ENCODE measurements around the gene SHCBP1.

SHCBP1 gene

DNA sequence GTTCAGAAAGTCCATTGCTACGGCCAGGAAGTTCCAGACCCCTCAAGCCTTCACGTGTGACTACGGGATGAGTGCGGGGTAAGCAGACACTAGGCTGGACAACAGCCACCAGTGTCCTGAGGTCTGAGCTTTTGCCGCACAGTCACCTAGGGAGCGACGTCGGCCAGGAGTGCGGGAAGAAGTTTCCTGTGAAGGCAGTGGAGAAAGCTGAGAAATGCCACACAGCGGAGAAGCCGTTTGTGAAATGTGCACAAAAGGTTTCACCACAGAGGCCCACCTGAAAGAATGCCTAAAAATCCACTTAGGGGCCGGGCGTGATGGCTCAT lies 47.4 kb downstream of the SHCBP1 start:
- no peaks in the 10 kb centered on the region for H3K79me2 ChIP-seq (ENCODE audit: low read length)
- H3K27ac ChIP-seq (ENCODE audit: low read length), result no peak overlapping the region
- no peak overlapping the region for H2AFZ ChIP-seq (ENCODE audit: low read depth, low read length)

DNA sequence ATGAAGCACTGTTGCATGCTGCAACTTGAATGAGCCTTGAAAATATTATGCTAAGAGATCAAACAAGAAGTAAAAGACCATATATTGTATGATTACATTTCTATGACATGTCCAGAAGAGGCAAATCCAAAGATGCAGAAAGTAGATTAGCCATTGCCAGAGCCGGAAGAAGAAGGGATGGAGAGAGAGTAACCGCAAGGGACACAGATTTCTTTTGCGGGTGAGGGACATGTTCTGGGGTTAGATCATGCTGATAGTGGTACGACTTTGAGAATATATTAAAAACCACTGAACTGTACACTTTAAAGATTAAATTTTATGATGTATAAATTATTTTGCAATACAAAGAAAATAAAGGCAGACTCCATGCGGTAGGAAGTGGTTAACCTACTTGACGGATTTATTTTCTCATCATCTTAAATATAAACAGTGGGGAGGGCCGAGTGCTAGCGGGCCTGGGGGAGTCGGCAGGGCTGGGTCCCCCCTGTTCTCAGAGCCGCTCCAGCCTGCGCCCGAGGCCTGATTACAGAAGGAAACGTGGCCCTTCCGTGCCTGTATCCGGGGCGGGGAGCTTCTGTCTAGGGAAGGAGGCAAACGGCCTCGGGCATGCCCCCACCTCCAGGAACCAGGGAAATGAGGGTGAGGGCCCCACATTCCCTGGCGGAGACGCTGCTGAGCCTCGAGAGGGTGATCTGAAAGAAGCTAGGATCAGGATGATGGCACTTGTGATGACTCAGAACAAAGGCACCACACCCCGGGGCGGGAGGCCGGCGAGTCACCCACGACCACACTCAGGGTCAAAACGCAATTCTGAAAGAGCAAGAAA lies 48.0 kb downstream of the SHCBP1 start:
- Histone ChIP-seq H4K20me1 (ENCODE audit: insufficient read depth, low read length) (no peaks in the 10 kb centered on the region), H3K4me3 (ENCODE audit: low read length) (no peak overlapping the region), H3K9me3 (ENCODE audit: insufficient read depth, low read length) (no peaks in the 10 kb centered on the region), H3K36me3 (replicated peaks; ENCODE audit: low read depth, low read length) (peaks cover 10% of the 10 kb centered on the region), H3K4me2 (ENCODE audit: low read length) (no peak overlapping the region), H3K9ac (ENCODE audit: low read length) (no peak overlapping the region), H2AFZ (ENCODE audit: low read depth, low read length) (no peak overlapping the region), H3K27me3 (ENCODE audit: low read depth, low read length) (no peaks in the 10 kb centered on the region), H3K79me2 (ENCODE audit: low read length) (no peaks in the 10 kb centered on the region), H3K4me1 (ENCODE audit: low read length) (no peaks in the 10 kb centered on the region), H3K27ac (ENCODE audit: low read length) (no peak overlapping the region)
- TF ChIP-seq, protein P1, sequence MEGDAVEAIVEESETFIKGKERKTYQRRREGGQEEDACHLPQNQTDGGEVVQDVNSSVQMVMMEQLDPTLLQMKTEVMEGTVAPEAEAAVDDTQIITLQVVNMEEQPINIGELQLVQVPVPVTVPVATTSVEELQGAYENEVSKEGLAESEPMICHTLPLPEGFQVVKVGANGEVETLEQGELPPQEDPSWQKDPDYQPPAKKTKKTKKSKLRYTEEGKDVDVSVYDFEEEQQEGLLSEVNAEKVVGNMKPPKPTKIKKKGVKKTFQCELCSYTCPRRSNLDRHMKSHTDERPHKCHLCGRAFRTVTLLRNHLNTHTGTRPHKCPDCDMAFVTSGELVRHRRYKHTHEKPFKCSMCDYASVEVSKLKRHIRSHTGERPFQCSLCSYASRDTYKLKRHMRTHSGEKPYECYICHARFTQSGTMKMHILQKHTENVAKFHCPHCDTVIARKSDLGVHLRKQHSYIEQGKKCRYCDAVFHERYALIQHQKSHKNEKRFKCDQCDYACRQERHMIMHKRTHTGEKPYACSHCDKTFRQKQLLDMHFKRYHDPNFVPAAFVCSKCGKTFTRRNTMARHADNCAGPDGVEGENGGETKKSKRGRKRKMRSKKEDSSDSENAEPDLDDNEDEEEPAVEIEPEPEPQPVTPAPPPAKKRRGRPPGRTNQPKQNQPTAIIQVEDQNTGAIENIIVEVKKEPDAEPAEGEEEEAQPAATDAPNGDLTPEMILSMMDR (IDR thresholded peaks at IDR 0.05; ENCODE audit: low read depth, low read length), result no peak
- no peak for TF ChIP-seq EZH2phosphoT487 (IDR thresholded peaks at IDR 0.05; ENCODE audit: low read depth)

More for the DNA sequence above, 47.4 kb downstream of the SHCBP1 start:
- Histone ChIP-seq H3K36me3 (replicated peaks; ENCODE audit: low read depth, low read length) (peaks cover 12% of the 10 kb centered on the region), H3K27me3 (ENCODE audit: low read depth, low read length) (no peaks in the 10 kb centered on the region), H3K9ac (ENCODE audit: low read length) (no peak overlapping the region), H3K4me2 (ENCODE audit: low read length) (no peak overlapping the region), H3K9me3 (ENCODE audit: insufficient read depth, low read length) (no peaks in the 10 kb centered on the region), H3K4me3 (ENCODE audit: low read length) (no peak overlapping the region), H3K4me1 (ENCODE audit: low read length) (no peaks in the 10 kb centered on the region), H4K20me1 (ENCODE audit: insufficient read depth, low read length) (no peaks in the 10 kb centered on the region)
- no peak for TF ChIP-seq EZH2phosphoT487 (IDR thresholded peaks at IDR 0.05; ENCODE audit: low read depth)
- TF ChIP-seq, protein P1 (IDR thresholded peaks at IDR 0.05; ENCODE audit: low read depth, low read length), result no peak

DNA sequence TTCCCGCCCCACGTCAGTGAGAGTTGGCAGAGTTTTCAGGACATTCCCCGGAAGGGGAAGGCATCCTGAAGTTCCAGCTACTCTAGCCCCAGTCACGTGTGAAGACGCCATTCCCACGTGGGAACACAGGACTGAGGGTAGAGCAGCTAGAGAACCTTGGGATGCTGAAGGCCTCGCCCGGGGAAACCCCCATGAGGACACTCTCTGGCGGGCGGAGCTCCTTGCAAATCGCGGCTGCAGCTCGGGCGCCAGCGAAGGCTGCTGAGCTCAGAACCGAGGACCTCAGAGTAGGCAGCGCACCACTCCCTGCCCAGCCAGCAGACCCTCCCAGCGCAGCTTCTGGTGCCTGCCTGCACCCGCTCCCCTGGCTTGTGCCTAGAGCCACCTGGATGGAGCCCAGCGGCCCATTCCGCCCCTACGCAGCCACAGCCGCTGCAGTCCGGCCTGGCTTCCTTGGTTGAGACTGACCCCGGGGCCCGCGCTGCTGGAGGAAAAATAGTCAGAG lies 51.9 kb downstream of the SHCBP1 start:
- Histone ChIP-seq H3K4me2 (ENCODE audit: low read length) (no peak overlapping the region), H3K4me3 (ENCODE audit: low read length) (no peak overlapping the region), H3K9ac (ENCODE audit: low read length) (no peak overlapping the region), H3K27ac (ENCODE audit: low read length) (no peak overlapping the region), H3K4me1 (ENCODE audit: low read length) (no peaks in the 10 kb centered on the region), H3K79me2 (ENCODE audit: low read length) (no peaks in the 10 kb centered on the region), H3K36me3 (replicated peaks; ENCODE audit: low read depth, low read length) (no peaks in the 10 kb centered on the region), H2AFZ (ENCODE audit: low read depth, low read length) (no peak overlapping the region), H3K9me3 (ENCODE audit: insufficient read depth, low read length) (no peaks in the 10 kb centered on the region), H4K20me1 (ENCODE audit: insufficient read depth, low read length) (no peaks in the 10 kb centered on the region), H3K27me3 (ENCODE audit: low read depth, low read length) (no peaks in the 10 kb centered on the region)
- TF ChIP-seq, protein P1 (IDR thresholded peaks at IDR 0.05; ENCODE audit: low read depth, low read length), result no peak
- no peak for TF ChIP-seq EZH2phosphoT487 (IDR thresholded peaks at IDR 0.05; ENCODE audit: low read depth)

DNA sequence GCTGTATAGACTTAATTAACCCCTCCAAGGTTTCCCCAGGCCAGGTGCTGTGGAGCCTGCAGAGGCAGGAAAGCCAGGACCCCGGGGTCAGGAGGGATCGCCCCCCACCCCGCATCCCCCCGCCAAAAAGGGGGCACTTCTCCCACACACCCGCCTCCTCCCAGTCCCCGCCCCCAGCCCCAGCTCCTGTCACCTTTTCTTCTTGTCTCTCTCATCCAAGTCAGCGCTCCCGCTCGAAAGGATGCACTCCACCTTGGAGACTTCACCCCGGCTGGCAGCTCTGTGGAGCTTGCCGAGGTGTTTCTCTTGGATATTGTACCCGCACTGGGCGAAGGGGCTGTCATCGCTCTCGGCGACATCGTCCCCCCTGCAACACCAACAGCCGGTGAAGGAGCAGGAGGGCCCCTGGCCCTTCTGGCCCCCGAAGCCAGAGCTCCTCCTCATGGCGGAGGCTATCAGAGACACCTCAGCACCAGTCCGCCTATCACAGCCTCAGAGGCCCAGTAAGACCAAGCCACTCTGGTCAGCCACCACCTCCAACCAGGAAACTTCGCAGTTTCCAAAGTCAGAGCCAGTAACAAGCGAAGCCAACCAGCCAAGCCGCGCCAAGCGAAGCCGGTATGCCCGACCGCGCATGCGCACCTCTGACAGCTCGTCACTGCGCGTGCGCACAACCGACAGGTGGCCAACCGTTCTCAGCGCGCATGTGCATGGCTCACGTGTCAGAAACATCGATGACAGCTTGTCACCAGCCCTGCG lies 52.5 kb downstream of the SHCBP1 start:
- Histone ChIP-seq H3K4me3 (ENCODE audit: low read length) (no peak overlapping the region), H3K27me3 (ENCODE audit: low read depth, low read length) (no peaks in the 10 kb centered on the region), H3K4me2 (ENCODE audit: low read length) (no peak overlapping the region), H2AFZ (ENCODE audit: low read depth, low read length) (no peak overlapping the region), H3K79me2 (ENCODE audit: low read length) (no peaks in the 10 kb centered on the region), H3K4me1 (ENCODE audit: low read length) (no peaks in the 10 kb centered on the region), H4K20me1 (ENCODE audit: insufficient read depth, low read length) (no peaks in the 10 kb centered on the region), H3K36me3 (replicated peaks; ENCODE audit: low read depth, low read length) (no peaks in the 10 kb centered on the region), H3K9ac (ENCODE audit: low read length) (no peak overlapping the region), H3K9me3 (ENCODE audit: insufficient read depth, low read length) (no peaks in the 10 kb centered on the region), H3K27ac (ENCODE audit: low read length) (no peak overlapping the region)
- TF ChIP-seq, protein P1 (IDR thresholded peaks at IDR 0.05; ENCODE audit: low read depth, low read length), result no peak
- no peak for TF ChIP-seq EZH2phosphoT487 (IDR thresholded peaks at IDR 0.05; ENCODE audit: low read depth)
